Activated T-helper 17 cell treated with anti-CD3 and anti-CD28 coated beads, Interleukin-2, amount 50 U/mL, for 72 hours (primary cell): Measurements from ENCODE around the gene CBS. TPM values are rescaled to one million over a fixed set of nuclear protein-coding genes. Genes with fewer than 3 reads are reported as not detected.
A peak's percentile ranks its signal among the peaks of the same experiment; 100 is the strongest.
"Not testable (repeated sequence)": the region's sequence is repeated elsewhere in the genome, so short reads cannot be mapped to it uniquely, and the experiment has no call there.

Experiments
- ATAC-seq: fragments of 150-1000 bp; cut with Tn5 transposase; replicated peaks from 2 replicates; pipeline ENCODE4 v1.10.0; 2021; ENCODE audit warnings: mild to moderate bottlenecking, moderate library complexity
- H3K27ac Mint-ChIP-seq: one replicate; pipeline ENCODE4 v1.8.0; 2022; ENCODE audit warnings: mixed read lengths
- H3K27me3 Mint-ChIP-seq: one replicate; pipeline ENCODE4 v1.8.0; 2022; ENCODE audit warnings: mixed read lengths
- H3K36me3 Mint-ChIP-seq: one replicate; pipeline ENCODE4 v1.8.0; 2022; ENCODE audit warnings: low read depth, mild to moderate bottlenecking, mixed read lengths
- H3K4me1 Mint-ChIP-seq: one replicate; pipeline ENCODE4 v1.8.0; 2022; ENCODE audit warnings: mixed read lengths
- H3K4me3 Mint-ChIP-seq: one replicate; pipeline ENCODE4 v1.8.0; 2022; ENCODE audit warnings: mild to moderate bottlenecking, mixed read lengths
- H3K9me3 Mint-ChIP-seq: one replicate; pipeline ENCODE4 v1.8.0; 2022; ENCODE audit warnings: mixed read lengths
- total RNA-seq, 2 donors: library from RNA; stranded (reverse); gene quantifications; one replicate each; pipeline ENCODE4 v1.2.3, GENCODE V29; 2022

Gene CBS
- total RNA-seq, 2 donors from 2014 or later, result 2.9 to 10.1 TPM

DNA sequence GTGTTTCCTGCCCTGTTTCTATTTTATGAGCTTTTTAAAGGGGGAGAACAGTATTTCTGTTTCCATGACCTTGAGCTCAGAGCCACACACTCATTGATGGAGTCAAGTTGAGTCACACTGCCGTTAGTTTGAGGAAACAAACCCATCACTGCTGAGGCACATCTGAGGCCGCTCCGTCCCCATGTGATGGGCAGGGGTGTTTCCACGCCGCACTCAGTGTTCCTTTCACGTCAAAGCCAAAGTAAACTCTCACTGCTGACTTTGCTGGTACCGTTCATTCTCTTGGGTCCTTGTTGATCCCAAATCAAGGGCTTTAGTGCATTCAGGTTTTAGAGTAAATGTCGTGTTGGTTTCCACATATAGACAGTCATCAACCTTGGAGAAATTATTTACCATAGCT lies 52.5 kb downstream of the CBS start:
- Mint-ChIP-seq H3K27ac (no peak overlapping the region), H3K36me3 (peaks cover 85% of the 10 kb centered on the region), H3K4me1 (no peaks in the 10 kb centered on the region), H3K4me3 (no peak overlapping the region), H3K27me3 (no peaks in the 10 kb centered on the region), H3K9me3 (no peaks in the 10 kb centered on the region)
- no peak for ATAC-seq

DNA sequence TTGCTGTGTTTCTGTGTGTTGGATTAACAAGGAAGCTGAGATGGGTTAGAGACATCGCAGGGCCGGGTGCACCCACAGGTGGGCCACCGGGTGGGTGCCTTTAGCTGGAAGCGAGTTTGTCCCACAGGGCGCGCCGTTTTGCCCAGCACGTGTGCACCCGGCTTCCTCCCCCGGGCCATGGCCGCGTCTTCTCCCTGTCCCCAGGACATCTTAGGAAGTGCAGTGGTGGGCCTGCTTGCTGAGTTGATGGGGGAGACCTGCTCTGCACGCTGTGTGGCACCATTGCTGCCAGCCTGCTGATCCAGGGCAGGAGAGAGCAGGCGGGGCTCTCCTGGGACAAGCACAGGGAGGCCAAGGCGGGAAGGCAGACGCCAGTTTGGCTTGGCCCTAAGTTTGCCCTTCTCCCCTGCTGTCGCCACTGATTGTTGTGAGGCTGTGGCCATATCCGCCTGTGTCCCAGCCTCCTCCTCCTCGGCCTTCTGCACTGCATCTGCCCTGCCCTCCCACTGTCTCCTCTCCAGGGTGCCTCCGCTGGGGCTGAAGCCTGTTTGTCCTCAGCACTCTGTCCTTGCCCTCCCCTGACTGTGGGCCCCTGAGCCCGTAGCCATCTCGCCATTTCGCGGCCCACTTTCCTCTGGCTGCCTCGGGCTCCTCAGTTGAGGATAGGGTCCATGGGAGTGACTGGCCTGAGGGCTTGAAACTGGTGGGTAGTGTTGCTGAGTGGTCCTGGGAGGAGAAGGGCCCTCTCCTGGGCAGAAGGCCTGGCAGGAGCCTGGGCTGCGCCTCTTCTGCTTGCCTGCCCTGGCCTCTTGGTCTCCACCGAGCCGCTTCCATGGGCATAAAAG lies 53.7 kb downstream of the CBS start:
- ATAC-seq, result no peak
- Mint-ChIP-seq H3K4me3 (no peak overlapping the region), H3K27me3 (no peaks in the 10 kb centered on the region), H3K27ac (no peak overlapping the region), H3K4me1 (no peaks in the 10 kb centered on the region), H3K36me3 (peaks cover 82% of the 10 kb centered on the region), H3K9me3 (no peaks in the 10 kb centered on the region)

DNA sequence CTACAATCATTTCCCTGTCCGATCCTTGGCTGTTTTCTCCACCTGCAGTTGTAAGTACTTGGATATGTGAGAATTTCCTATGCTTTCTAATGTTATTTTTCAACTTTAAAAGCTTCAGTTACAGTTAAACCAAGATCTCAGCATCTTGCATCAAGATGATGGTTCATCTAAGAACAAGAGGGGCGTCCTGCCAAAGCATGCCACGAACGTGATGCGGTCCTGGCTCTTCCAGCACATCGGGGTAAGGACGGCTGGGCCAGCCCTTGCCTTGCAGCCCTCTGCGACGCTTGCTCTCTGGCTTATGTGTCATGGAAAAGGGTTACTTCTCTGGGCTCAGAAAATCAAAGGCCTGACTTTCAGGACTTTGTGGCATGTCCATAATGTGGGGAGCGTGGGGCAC lies 54.4 kb downstream of the CBS start:
- Mint-ChIP-seq H3K4me1 (no peaks in the 10 kb centered on the region), H3K4me3 (no peak overlapping the region), H3K27ac (no peak overlapping the region), H3K9me3 (no peaks in the 10 kb centered on the region), H3K27me3 (no peaks in the 10 kb centered on the region), H3K36me3 (peaks cover 82% of the 10 kb centered on the region)
- no peak for ATAC-seq

GRCh38 chr21:43020771-43021170 lies 54.9 kb downstream of the CBS start:
- no peaks in the 10 kb centered on the region for H3K9me3 Mint-ChIP-seq
- no peak overlapping the region for H3K4me3 Mint-ChIP-seq
- H3K27ac Mint-ChIP-seq, result no peak overlapping the region

GRCh38 chr21:43020177-43020576 lies 55.5 kb downstream of the CBS start:
- H3K36me3 Mint-ChIP-seq, result peaks cover 86% of the 10 kb centered on the region
- H3K9me3 Mint-ChIP-seq, result no peaks in the 10 kb centered on the region
- no peak overlapping the region for H3K27ac Mint-ChIP-seq
- no peak for ATAC-seq
- H3K27me3 Mint-ChIP-seq, result no peaks in the 10 kb centered on the region
- H3K4me1 Mint-ChIP-seq, result no peaks in the 10 kb centered on the region
- no peak overlapping the region for H3K4me3 Mint-ChIP-seq

More at GRCh38 chr21:43020771-43021170, 54.9 kb downstream of the CBS start:
- no peaks in the 10 kb centered on the region for H3K27me3 Mint-ChIP-seq
- H3K36me3 Mint-ChIP-seq, result peaks cover 86% of the 10 kb centered on the region
- no peak for ATAC-seq
- no peaks in the 10 kb centered on the region for H3K4me1 Mint-ChIP-seq

- Mint-ChIP-seq H3K27me3 (no peaks in the 10 kb centered on the region), H3K4me1 (no peaks in the 10 kb centered on the region), H3K9me3 (no peaks in the 10 kb centered on the region), H3K27ac (no peak overlapping the region), H3K36me3 (peaks cover 86% of the 10 kb centered on the region), H3K4me3 (no peak overlapping the region)
- no peak for ATAC-seq
These were observed 57.1 kb downstream of the CBS start for GRCh38 chr21:43018519-43018918.

DNA sequence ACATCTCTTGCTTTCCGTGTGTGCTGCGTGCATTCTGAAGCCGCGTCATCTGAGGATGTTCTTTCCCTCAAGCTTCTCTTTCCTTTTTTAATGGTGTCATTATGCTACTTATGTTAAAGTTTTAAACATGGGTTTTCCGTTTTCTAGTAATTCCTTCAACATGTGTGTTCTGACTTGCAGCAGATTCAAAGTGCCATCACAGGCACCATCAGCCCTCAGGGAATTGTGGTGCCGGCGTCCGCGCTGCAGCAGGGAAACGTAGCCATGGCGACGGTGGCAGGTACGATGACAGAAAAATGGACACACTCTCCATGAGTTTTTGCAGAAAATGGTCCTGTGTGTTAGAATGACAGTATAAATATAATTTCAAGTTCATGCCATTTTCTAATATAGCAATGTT lies 58.9 kb downstream of the CBS start:
- Mint-ChIP-seq H3K4me3 (no peak overlapping the region), H3K9me3 (no peaks in the 10 kb centered on the region), H3K27ac (no peak overlapping the region), H3K36me3 (peaks cover 89% of the 10 kb centered on the region), H3K4me1 (no peaks in the 10 kb centered on the region), H3K27me3 (no peaks in the 10 kb centered on the region)
- ATAC-seq, result no peak

DNA sequence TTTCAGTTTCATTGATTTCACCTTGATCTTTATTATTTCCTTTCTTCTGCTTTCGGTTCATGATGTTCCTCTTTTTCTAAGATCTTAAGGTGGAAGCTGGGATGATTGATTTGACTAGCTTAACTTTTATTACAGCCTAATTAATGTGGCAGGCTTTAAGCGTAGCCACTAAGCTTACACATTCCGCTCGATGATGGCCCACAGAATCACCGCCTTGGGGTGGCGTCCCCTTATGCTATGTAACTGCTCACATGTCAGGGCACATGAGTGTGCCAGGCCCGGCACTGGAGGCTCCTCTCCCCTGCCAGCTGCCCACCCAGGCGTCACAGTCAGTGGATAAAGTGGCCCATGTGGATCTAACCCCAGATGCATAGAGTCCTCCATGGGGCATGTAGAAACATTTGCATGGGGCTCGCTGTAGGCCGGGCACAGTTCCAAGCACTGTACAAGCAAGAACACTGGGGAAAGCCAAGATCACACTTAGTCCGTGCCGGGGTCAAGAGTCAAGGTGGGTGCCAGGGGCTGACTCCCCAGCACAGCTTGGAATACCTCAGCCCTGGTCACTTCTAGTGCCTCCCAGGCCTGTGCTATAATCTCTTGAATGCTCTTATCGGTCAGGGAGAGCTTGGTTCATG lies 59.6 kb downstream of the CBS start:
- no peaks in the 10 kb centered on the region for H3K9me3 Mint-ChIP-seq
- H3K27me3 Mint-ChIP-seq, result no peaks in the 10 kb centered on the region
- ATAC-seq, result no peak
- H3K4me3 Mint-ChIP-seq, result no peak overlapping the region
- H3K4me1 Mint-ChIP-seq, result no peaks in the 10 kb centered on the region
- H3K27ac Mint-ChIP-seq, result no peak overlapping the region
- peaks cover 90% of the 10 kb centered on the region for H3K36me3 Mint-ChIP-seq

DNA sequence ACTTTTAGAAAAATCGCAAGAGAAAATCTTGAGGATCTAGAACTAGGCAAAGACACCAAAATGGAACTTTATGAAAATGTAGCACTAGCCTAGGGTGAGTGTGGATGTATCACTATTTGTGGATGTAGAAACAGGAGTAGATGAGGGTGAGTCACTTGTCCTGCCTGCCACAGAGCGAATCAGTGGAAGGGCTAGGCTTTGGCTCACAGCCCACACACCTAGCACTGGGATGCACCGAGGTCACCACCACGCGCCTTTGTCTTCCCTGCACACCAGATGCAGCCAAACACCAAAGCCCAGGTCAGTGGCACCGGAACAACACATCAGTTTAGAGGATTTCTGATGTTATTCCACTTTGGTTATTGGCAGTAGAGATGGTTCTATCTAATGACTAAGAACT lies 63.0 kb downstream of the CBS start:
- H3K9me3 Mint-ChIP-seq, result no peaks in the 10 kb centered on the region
- H3K36me3 Mint-ChIP-seq, result peaks cover 99% of the 10 kb centered on the region
- no peak overlapping the region for H3K4me3 Mint-ChIP-seq
- H3K4me1 Mint-ChIP-seq, result no peaks in the 10 kb centered on the region
- ATAC-seq, result peak; percentile 92
- no peak overlapping the region for H3K27ac Mint-ChIP-seq
- H3K27me3 Mint-ChIP-seq, result no peaks in the 10 kb centered on the region

- ATAC-seq, result no peak
- Mint-ChIP-seq H3K4me1 (no peaks in the 10 kb centered on the region), H3K4me3 (no peak overlapping the region), H3K9me3 (no peaks in the 10 kb centered on the region), H3K36me3 (peaks cover 80% of the 10 kb centered on the region), H3K27ac (no peak overlapping the region), H3K27me3 (no peaks in the 10 kb centered on the region)
These were observed 68.8 kb downstream of the CBS start for GRCh38 chr21:43006874-43007208.

- not testable (repeated sequence) for H3K4me3 Mint-ChIP-seq, H3K27ac Mint-ChIP-seq
These were observed 69.4 kb downstream of the CBS start for GRCh38 chr21:43006051-43006873.

DNA sequence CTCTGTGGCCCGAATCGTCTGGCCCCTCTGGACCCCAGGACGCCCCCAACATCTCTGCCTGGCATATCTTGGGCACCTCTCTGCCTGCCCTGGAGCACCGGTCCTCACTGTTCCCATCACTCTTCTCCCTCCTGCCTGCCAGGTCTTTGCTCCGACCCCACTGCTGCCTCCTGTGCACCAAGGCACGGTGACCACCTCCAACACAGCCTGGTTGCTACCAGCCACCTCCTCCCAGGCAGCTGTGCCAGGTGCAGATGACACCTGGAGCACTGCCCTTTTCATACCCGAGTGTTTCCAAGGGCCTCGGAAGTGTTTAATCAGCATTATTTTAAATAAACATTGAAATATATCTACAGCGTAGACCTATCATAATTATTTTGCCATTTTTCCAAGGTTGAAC lies 70.0 kb downstream of the CBS start:
- peaks cover 68% of the 10 kb centered on the region for H3K36me3 Mint-ChIP-seq
- no peak for ATAC-seq
- no peak overlapping the region for H3K4me3 Mint-ChIP-seq
- H3K27ac Mint-ChIP-seq, result no peak overlapping the region
- H3K4me1 Mint-ChIP-seq, result no peaks in the 10 kb centered on the region
- H3K9me3 Mint-ChIP-seq, result no peaks in the 10 kb centered on the region
- H3K27me3 Mint-ChIP-seq, result no peaks in the 10 kb centered on the region

More at GRCh38 chr21:43006051-43006873, 69.4 kb downstream of the CBS start:
- H3K27me3 Mint-ChIP-seq, H3K4me1 Mint-ChIP-seq, H3K9me3 Mint-ChIP-seq, ATAC-seq: not testable (repeated sequence)
- peaks cover 74% of the 10 kb centered on the region for H3K36me3 Mint-ChIP-seq

GRCh38 chr21:43004926-43005325 lies 70.7 kb downstream of the CBS start:
- Mint-ChIP-seq H3K4me3 (no peak overlapping the region), H3K36me3 (peaks cover 62% of the 10 kb centered on the region), H3K9me3 (peaks cover 3% of the 10 kb centered on the region), H3K27me3 (no peaks in the 10 kb centered on the region), H3K4me1 (no peaks in the 10 kb centered on the region), H3K27ac (no peak overlapping the region)
- ATAC-seq, result no peak
